Activated T-helper 1 cell treated with anti-CD3 and anti-CD28 coated beads, Interleukin-2, amount 50 U/mL, for 16 hours (primary cell): ENCODE measurements around the gene EVC2.

Experiments used
- DNase-seq, 2 donors: peaks; one replicate each; pipeline ENCODE4 v3.0.0-alpha.2; 2020; ENCODE audit warnings: low read depth in 1 of 2, low spot score in 1 of 2

Gene EVC2

GRCh38 chr4:5571646-5572045, 136.7 kb downstream of the EVC2 start:
- DNase-seq: no peak

- DNase-seq: no peak
These were observed 138.9 kb downstream of the EVC2 start for GRCh38 chr4:5569451-5569850.

GRCh38 chr4:5568931-5569330, 139.4 kb downstream of the EVC2 start:
- DNase-seq: no peak

GRCh38 chr4:5568336-5568735, 140.0 kb downstream of the EVC2 start:
- no peak for DNase-seq

- no peak for DNase-seq
These were observed 141.4 kb downstream of the EVC2 start for GRCh38 chr4:5566991-5567390.

- DNase-seq: no peak
These were observed 141.8 kb downstream of the EVC2 start for GRCh38 chr4:5566526-5566925.

GRCh38 chr4:5563856-5564255, 144.5 kb downstream of the EVC2 start:
- DNase-seq: no peak

GRCh38 chr4:5562476-5562875, 145.9 kb downstream of the EVC2 start:
- DNase-seq: no peak

GRCh38 chr4:5561286-5561685, 147.1 kb downstream of the EVC2 start:
- no peak for DNase-seq

- no peak for DNase-seq
These were observed 149.9 kb downstream of the EVC2 start for GRCh38 chr4:5558502-5558901.

- no peak for DNase-seq
These were observed 154.0 kb downstream of the EVC2 start for GRCh38 chr4:5554376-5554775.

GRCh38 chr4:5553801-5554200, 154.6 kb downstream of the EVC2 start:
- no peak for DNase-seq

- DNase-seq: no peak
These were observed 155.9 kb downstream of the EVC2 start for GRCh38 chr4:5552451-5552850.

- DNase-seq: no peak
These were observed 160.6 kb downstream of the EVC2 start for GRCh38 chr4:5547651-5548249.

GRCh38 chr4:5545271-5545670, 163.1 kb downstream of the EVC2 start:
- DNase-seq: no peak

- no peak for DNase-seq
These were observed 163.6 kb downstream of the EVC2 start for GRCh38 chr4:5544762-5545161.

- DNase-seq: no peak
These were observed 164.7 kb downstream of the EVC2 start for GRCh38 chr4:5543681-5544080.

- no peak for DNase-seq
These were observed 167.2 kb downstream of the EVC2 start for GRCh38 chr4:5541169-5541568.

- no peak for DNase-seq
These were observed 168.8 kb downstream of the EVC2 start for GRCh38 chr4:5539584-5539983.

- DNase-seq: no peak
These were observed 176.3 kb downstream of the EVC2 start for GRCh38 chr4:5532100-5532499.

GRCh38 chr4:5528031-5528436, 180.3 kb downstream of the EVC2 start:
- DNase-seq: no peak

GRCh38 chr4:5527211-5527610, 181.1 kb downstream of the EVC2 start:
- DNase-seq: no peak

GRCh38 chr4:5526080-5526846, 182.1 kb downstream of the EVC2 start:
- DNase-seq: no peak
